Activated gamma-delta T cell treated with anti-CD3 and anti-CD28 coated beads, Interleukin-2, amount 50 U/mL, for 16 hours (primary cell): ENCODE results near the gene TRAK1.
"Not testable (repeated sequence)": the region's sequence is repeated elsewhere in the genome, so short reads cannot be mapped to it uniquely, and the experiment has no call there.

ENCODE experiments used
- DNase-seq: peaks from one replicate; pipeline ENCODE4 v3.0.0-alpha.2; 2020; ENCODE audit warnings: low read depth

Gene TRAK1

GRCh38 chr3:42090973-42091731 is at the start of gene TRAK1:
TRAK1 (plus strand) TSS chr3:42091357; CDS start chr3:42091470, 113 bp downstream.
- DNase-seq = no peak

GRCh38 chr3:42042747-42043098 is 48.4 kb upstream of the TRAK1 start:
- DNase-seq = no peak

GRCh38 chr3:42043099-42043813 is 47.9 kb upstream of the TRAK1 start:
- no peak for DNase-seq

GRCh38 chr3:42045708-42046243 is 45.4 kb upstream of the TRAK1 start:
- DNase-seq = no peak

- DNase-seq = not testable (repeated sequence)
Measured at GRCh38 chr3:42048526-42048925, 42.6 kb upstream of the TRAK1 start.

- no peak for DNase-seq
Measured at GRCh38 chr3:42050126-42050525, 41.0 kb upstream of the TRAK1 start.

GRCh38 chr3:42051384-42052131 is 39.6 kb upstream of the TRAK1 start:
- no peak for DNase-seq

DNA sequence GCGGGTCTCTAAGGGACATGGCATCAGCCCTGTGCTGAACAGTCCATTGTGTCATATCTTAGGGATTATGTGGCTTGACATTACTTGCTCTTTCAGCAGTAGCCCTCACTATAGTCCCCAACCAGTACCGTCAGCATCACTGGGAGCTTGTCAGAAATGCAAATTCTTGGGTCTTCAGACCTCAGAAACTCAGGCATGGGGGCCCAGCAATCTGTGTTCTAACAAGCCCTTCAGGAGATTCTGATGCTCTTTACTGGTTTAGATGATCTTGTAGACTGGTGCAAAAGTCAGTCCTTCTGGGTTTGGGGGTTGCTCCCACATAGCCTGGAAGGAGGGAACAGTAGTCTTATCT is 39.0 kb upstream of the TRAK1 start:
- no peak for DNase-seq

DNA sequence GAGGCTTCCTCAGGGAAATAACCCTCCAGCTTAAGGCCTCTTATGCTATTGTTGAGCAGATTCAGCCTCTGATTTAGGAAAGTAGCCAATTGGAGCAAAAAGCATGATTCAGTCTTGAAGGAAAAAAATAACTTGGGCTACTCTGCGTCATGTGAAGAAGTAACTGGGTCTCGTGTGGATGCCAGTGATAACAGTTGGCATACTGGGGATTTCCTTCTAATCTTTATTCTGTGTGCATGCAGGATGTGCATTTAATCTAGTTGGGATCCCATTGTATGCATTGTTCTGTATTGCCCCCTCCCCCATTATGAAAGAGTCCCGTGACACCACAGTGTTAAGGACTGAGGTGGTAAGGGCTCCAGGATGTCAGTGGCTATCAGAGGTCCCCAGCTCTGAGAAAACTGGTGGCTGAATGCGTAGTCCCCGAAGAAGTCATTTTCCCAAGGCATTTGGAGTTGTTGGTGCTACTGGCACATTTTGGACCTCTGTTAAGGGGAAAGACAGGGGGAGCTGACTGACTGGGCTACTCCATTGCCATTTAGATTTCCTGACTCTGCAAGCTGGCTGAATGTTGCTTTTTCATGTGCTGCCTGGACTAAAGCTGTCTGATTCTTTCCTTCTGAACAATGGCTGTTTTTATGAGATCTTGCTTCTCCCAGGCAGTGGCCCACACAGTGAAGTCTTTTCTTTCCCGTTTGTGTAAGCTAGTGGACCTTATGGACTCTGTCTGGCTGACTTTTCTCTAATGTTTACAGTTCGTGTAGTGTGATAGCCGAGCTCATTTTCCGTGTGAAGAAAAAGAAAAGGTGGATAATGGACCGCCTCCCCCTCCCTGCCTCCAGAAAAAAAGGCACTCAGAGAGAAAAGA is 38.4 kb upstream of the TRAK1 start:
- DNase-seq = no peak

DNA sequence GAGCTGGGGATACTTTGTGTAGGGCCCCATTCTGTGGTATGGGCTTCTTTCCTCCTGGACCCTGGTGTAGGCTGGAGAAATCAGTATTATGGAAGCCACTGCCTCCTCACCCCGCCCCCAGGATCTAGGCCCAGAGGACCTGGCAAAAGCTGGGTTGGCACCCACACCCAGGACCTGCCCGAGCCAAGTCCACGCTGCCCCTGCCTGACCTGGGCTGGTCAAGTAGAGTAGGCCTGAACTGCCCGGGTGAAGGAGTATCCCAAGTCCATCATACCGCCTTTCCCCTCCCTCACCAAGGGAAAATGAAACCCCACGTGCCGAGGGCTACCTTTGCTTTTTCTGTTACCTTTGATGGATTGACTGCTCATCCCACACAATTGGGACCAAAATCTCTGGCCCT is 37.7 kb upstream of the TRAK1 start:
- no peak for DNase-seq

GRCh38 chr3:42055291-42055690 is 35.9 kb upstream of the TRAK1 start:
- no peak for DNase-seq

GRCh38 chr3:42056840-42057239 is 34.3 kb upstream of the TRAK1 start:
- DNase-seq = no peak

GRCh38 chr3:42057561-42058211 is 33.5 kb upstream of the TRAK1 start:
- no peak for DNase-seq

DNA sequence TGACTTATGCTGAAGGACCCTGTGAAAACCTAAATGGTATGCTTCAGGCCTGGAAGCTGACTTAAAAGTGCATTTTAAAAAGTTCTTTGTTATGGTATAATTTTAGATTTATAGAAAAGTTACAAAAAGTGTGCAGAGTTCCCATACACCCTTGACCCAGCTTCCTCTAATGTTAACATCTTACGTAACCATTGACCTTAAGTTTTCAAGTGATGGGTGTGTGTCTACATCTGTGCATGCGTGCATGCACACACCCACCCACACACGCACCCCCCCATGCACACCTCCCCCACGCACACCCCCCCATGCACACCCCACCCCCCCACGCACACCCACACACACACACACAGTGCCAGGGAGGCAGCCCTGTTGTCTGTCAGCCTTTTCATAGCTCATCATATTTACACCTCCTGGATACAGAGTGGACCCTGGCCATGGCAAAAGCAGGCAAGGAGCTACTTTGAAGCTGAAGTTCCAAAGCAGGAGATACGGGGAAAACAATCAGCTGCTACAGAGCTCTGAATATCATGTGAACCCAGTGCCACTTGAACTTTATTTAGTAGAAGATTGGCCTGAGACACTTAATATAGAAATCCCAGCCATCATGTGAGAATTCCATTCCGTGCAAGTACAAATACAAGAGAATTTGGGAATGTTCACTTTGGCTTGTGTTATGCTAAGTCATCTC is 30.0 kb upstream of the TRAK1 start:
- no peak for DNase-seq

GRCh38 chr3:42061713-42062380 is 29.3 kb upstream of the TRAK1 start:
- DNase-seq = no peak

GRCh38 chr3:42062464-42062863 is 28.7 kb upstream of the TRAK1 start:
- DNase-seq = no peak

DNA sequence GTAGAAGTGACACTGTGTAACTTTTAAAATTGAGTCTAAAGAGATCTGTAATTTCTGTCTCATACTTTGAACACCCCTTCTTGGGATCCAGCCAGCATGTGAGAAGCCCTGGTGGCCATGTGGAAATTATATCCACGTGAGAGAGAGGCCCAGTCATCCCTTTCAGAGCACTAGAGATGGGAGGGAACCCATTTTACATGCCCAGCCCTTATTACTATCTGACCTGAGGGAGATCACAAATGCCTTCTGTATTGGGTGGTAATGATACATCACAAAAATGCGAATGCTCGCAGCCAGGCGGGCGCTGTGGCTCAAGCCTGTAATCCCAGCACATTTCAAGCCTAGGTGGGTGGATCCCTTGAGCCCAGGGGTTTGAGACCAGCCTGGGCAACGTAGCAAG is 27.3 kb upstream of the TRAK1 start:
- DNase-seq = no peak

GRCh38 chr3:42066516-42067181 is 24.5 kb upstream of the TRAK1 start:
- no peak for DNase-seq

DNA sequence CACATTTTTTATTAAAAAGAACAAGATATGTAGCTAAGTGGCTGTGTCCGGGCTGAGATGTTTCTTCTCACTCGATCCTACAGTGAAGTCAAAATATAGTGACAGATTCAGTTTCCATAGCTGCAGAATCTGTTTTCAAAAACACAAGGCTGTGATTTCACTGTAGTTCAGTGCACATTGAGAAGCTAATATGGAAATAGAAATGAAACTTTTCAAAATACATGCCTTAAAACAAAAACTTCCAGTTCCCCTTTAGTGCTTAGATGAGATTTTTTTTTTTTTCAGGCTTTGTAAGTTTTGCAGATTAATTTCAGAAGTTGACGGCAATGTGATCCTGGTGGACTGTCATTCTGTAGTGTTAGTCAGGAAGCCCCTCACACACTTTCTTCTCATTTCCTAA is 23.8 kb upstream of the TRAK1 start:
- no peak for DNase-seq
